Activated naive CD8-positive, alpha-beta T cell treated with anti-CD3 and anti-CD28 coated beads, Interleukin-2, amount 50 U/mL, for 16 hours (primary cell): ENCODE results near the gene RSKR.
"Not testable (repeated sequence)": the region's sequence is repeated elsewhere in the genome, so short reads cannot be mapped to it uniquely, and the experiment has no call there.

Experiments used
- DNase-seq: peaks from one replicate; pipeline ENCODE4 v3.0.0-alpha.2; 2020; ENCODE audit warnings: low read depth, low spot score

The RSKR gene

GRCh38 chr17:28623696-28624095, 9.7 kb upstream of the RSKR start:
- DNase-seq = no peak

- no peak for DNase-seq
These were observed 8.2 kb upstream of the RSKR start for GRCh38 chr17:28622186-28622585.

GRCh38 chr17:28620010-28620409, 6.0 kb upstream of the RSKR start:
- no peak for DNase-seq

- no peak for DNase-seq
These were observed 4.5 kb upstream of the RSKR start for GRCh38 chr17:28618464-28618863.

GRCh38 chr17:28616281-28616680, 2.3 kb upstream of the RSKR start:
- DNase-seq = no peak

GRCh38 chr17:28615260-28615940, 1.4 kb upstream of the RSKR start:
- DNase-seq = no peak

GRCh38 chr17:28612936-28613872, 781 bp downstream of the RSKR start:
- DNase-seq = no peak

- no peak for DNase-seq
These were observed 1.5 kb downstream of the RSKR start for GRCh38 chr17:28612531-28612930.

- no peak for DNase-seq
These were observed 3.6 kb downstream of the RSKR start for GRCh38 chr17:28610376-28610775.

- not testable (repeated sequence) for DNase-seq
These were observed 10.0 kb downstream of the RSKR start for GRCh38 chr17:28604031-28604430.

- DNase-seq = peak; percentile 15
These were observed 14.4 kb downstream of the RSKR start for GRCh38 chr17:28599311-28600184.

GRCh38 chr17:28598799-28599310, 15.1 kb downstream of the RSKR start, which contains the start of gene SPAG5:
Gene SPAG5, minus strand, starts transcription at chr17:28599025. Its CDS starts 79 bp downstream, at chr17:28598946.
- DNase-seq = peak; percentile 87

- no peak for DNase-seq
These were observed 15.6 kb downstream of the RSKR start for GRCh38 chr17:28598389-28598788.

- DNase-seq = no peak
These were observed 16.2 kb downstream of the RSKR start for GRCh38 chr17:28597606-28598383.

GRCh38 chr17:28592260-28592659, 21.7 kb downstream of the RSKR start:
- no peak for DNase-seq

- DNase-seq = no peak
These were observed 28.1 kb downstream of the RSKR start for GRCh38 chr17:28585851-28586250.

- DNase-seq = no peak
These were observed 29.6 kb downstream of the RSKR start for GRCh38 chr17:28584434-28584833.

GRCh38 chr17:28582513-28582912, 31.5 kb downstream of the RSKR start:
- no peak for DNase-seq

- no peak for DNase-seq
These were observed 33.0 kb downstream of the RSKR start for GRCh38 chr17:28580959-28581358.

- no peak for DNase-seq
These were observed 34.5 kb downstream of the RSKR start for GRCh38 chr17:28579526-28579925.
